DOHH2 (cell line): Measurements from ENCODE around the gene SH3GLB1.

Source experiments
- H3F3A ChIP-seq: fragments of 200-600 bp; sonication (generic), shearing (Covaris generic); 2 replicates; pipeline ENCODE4 v1.6.0; 2016; ENCODE audit warnings: antibody characterized with exemption, mild to moderate bottlenecking; ENCODE audit not compliant: control insufficient read depth, insufficient read depth
- H3K27ac ChIP-seq: fragments of 200-600 bp; sonication (generic); 2 replicates; pipeline ENCODE4 v1.5.1; 2014; ENCODE audit warnings: low read depth, mild to moderate bottlenecking, low read length, moderate library complexity
- H3K27me3 ChIP-seq: fragments of 200-600 bp; sonication (generic); 2 replicates; pipeline ENCODE4 v1.6.1; 2014; ENCODE audit warnings: mild to moderate bottlenecking, low read length, mixed read lengths; ENCODE audit not compliant: control insufficient read depth
- H3K36me3 ChIP-seq: fragments of 200-600 bp; sonication (generic); 2 replicates; pipeline ENCODE4 v1.6.1; 2014; ENCODE audit warnings: mild to moderate bottlenecking, low read length, moderate library complexity, mixed read lengths; ENCODE audit not compliant: control insufficient read depth
- H3K4me1 ChIP-seq: fragments of 200-600 bp; sonication (generic); 2 replicates; pipeline ENCODE4 v1.6.1; 2014; ENCODE audit warnings: mild to moderate bottlenecking, low read length, mixed read lengths; ENCODE audit not compliant: control insufficient read depth
- H3K4me2 ChIP-seq: fragments of 200-600 bp; sonication (generic); 2 replicates; pipeline ENCODE4 v1.6.0; 2014; ENCODE audit warnings: mild to moderate bottlenecking, low read length, moderate library complexity
- H3K4me3 ChIP-seq: fragments of 200-600 bp; sonication (generic); 2 replicates; pipeline ENCODE4 v1.5.1; 2014; ENCODE audit warnings: mild to moderate bottlenecking, low read length, mixed read lengths
- H3K79me2 ChIP-seq: fragments of 200-600 bp; sonication (generic); 2 replicates; pipeline ENCODE4 v1.6.1; 2014; ENCODE audit warnings: mild to moderate bottlenecking, low read length, mixed read lengths; ENCODE audit not compliant: control insufficient read depth
- H3K9me2 ChIP-seq: fragments of 200-600 bp; sonication (generic); replicated peaks from 2 replicates; pipeline ENCODE4 v1.6.1; 2014; ENCODE audit warnings: mild to moderate bottlenecking, low read length, mixed read lengths; ENCODE audit not compliant: control insufficient read depth
- H3K9me3 ChIP-seq: fragments of 200-600 bp; sonication (generic); 2 replicates; pipeline ENCODE4 v1.6.1; 2014; ENCODE audit warnings: antibody characterized with exemption, low read length, mixed read lengths; ENCODE audit not compliant: control insufficient read depth, insufficient read depth
- H4K20me1 ChIP-seq: fragments of 200-600 bp; sonication (generic); 2 replicates; pipeline ENCODE4 v1.6.0; 2014; ENCODE audit warnings: low read depth, mild to moderate bottlenecking, antibody characterized with exemption, low read length, moderate library complexity; ENCODE audit not compliant: control insufficient read depth, insufficient read depth
- EZH2phosphoT487 ChIP-seq: fragments of 200-600 bp; sonication (generic); IDR thresholded peaks from 2 replicates; pipeline ENCODE4 v1.6.1; 2017; ENCODE audit warnings: borderline replicate concordance, mild to moderate bottlenecking, antibody characterized with exemption, low read length, moderate library complexity, mixed read lengths
- TF ChIP-seq, protein P1 (sequence below): fragments of 200-600 bp; sonication (generic); IDR thresholded peaks from one replicate; pipeline ENCODE4 v1.5.1; 2014; ENCODE audit warnings: antibody characterized with exemption, mild to moderate bottlenecking, low read depth, low read length; ENCODE audit not compliant: poor library complexity, severe bottlenecking

SH3GLB1 gene

GRCh38 chr1:86765073-86765472 is 60.7 kb downstream of the SH3GLB1 start:
- Histone ChIP-seq H3K79me2 (no peaks in the 10 kb centered on the region), H3K9me2 (no peaks in the 10 kb centered on the region), H3K27ac (no peak overlapping the region), H3K27me3 (no peaks in the 10 kb centered on the region), H3K4me3 (no peak overlapping the region), H3K36me3 (no peaks in the 10 kb centered on the region), H4K20me1 (no peaks in the 10 kb centered on the region), H3K4me2 (no peak overlapping the region), H3F3A (no peaks in the 10 kb centered on the region), H3K4me1 (peaks cover 28% of the 10 kb centered on the region), H3K9me3 (0 out of 2 replicates have a peak, but pooled peaks cover 4% of the 10 kb centered on the region)
- TF ChIP-seq, protein P1, sequence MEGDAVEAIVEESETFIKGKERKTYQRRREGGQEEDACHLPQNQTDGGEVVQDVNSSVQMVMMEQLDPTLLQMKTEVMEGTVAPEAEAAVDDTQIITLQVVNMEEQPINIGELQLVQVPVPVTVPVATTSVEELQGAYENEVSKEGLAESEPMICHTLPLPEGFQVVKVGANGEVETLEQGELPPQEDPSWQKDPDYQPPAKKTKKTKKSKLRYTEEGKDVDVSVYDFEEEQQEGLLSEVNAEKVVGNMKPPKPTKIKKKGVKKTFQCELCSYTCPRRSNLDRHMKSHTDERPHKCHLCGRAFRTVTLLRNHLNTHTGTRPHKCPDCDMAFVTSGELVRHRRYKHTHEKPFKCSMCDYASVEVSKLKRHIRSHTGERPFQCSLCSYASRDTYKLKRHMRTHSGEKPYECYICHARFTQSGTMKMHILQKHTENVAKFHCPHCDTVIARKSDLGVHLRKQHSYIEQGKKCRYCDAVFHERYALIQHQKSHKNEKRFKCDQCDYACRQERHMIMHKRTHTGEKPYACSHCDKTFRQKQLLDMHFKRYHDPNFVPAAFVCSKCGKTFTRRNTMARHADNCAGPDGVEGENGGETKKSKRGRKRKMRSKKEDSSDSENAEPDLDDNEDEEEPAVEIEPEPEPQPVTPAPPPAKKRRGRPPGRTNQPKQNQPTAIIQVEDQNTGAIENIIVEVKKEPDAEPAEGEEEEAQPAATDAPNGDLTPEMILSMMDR: no peak
- TF ChIP-seq EZH2phosphoT487: no peak

GRCh38 chr1:86765674-86766073 is 61.3 kb downstream of the SH3GLB1 start:
- Histone ChIP-seq H3K9me3 (0 out of 2 replicates have a peak, but pooled peaks cover 4% of the 10 kb centered on the region), H3K36me3 (no peaks in the 10 kb centered on the region), H3K79me2 (no peaks in the 10 kb centered on the region), H3K9me2 (no peaks in the 10 kb centered on the region), H3K4me2 (no peak overlapping the region), H4K20me1 (no peaks in the 10 kb centered on the region), H3K27ac (no peak overlapping the region), H3K4me1 (peaks cover 28% of the 10 kb centered on the region), H3K4me3 (no peak overlapping the region), H3K27me3 (no peaks in the 10 kb centered on the region), H3F3A (no peaks in the 10 kb centered on the region)
- no peak for TF ChIP-seq EZH2phosphoT487
- TF ChIP-seq, protein P1: no peak

DNA sequence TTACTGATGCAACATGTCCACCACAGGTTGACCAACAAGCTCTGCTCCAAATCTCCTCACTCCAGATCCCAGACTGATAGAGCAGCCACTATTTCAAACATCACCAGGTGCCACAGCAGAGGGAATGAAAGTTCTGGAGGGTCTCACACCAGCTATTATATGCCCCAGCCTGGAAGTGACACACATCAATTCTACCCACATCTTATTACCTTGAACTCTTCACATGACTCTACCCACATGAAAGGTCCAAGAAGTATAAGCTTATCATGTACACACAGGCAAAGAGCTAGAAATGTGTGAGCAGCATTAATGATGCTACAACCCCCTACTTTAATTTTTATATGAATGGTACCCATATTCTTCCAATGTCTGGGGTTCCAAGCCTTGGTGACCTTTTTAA is 64.2 kb downstream of the SH3GLB1 start:
- Histone ChIP-seq H3K9me2 (no peaks in the 10 kb centered on the region), H3K4me2 (no peak overlapping the region), H3K4me3 (no peak overlapping the region), H3K27me3 (no peaks in the 10 kb centered on the region), H3K36me3 (no peaks in the 10 kb centered on the region), H3F3A (peaks cover 2% of the 10 kb centered on the region; the same call in 1 of the 2 replicates), H3K79me2 (no peaks in the 10 kb centered on the region), H4K20me1 (no peaks in the 10 kb centered on the region), H3K27ac (no peak overlapping the region), H3K9me3 (0 out of 2 replicates have a peak, but pooled peaks cover 4% of the 10 kb centered on the region), H3K4me1 (peaks cover 33% of the 10 kb centered on the region)
- TF ChIP-seq EZH2phosphoT487: no peak
- TF ChIP-seq, protein P1: no peak
